HTR-8/SVneo (cell line): ENCODE data around the gene TLE4.
"Not testable (repeated sequence)": the region's sequence is repeated elsewhere in the genome, so short reads cannot be mapped to it uniquely, and the experiment has no call there.

ENCODE experiments used
- DNase-seq: peaks from one replicate; pipeline ENCODE4 v3.0.0; 2011; ENCODE audit warnings: low spot score, mixed read lengths; ENCODE audit not compliant: insufficient read length
- FAIRE-seq: peaks from 2 replicates; lab custom pipeline; 2011; peaks lifted over from hg19 to GRCh38; lab: Jason Lieb, UNC

The TLE4 gene

GRCh38 chr9:79571309-79572031, at the start of gene TLE4:
Gene TLE4, plus strand, starts transcription at chr9:79571965. Its CDS starts 826 bp downstream, at chr9:79572791.
- peak; percentile 86 for FAIRE-seq
- DNase-seq, result peak; percentile 87

GRCh38 chr9:79522793-79523192, 49.0 kb upstream of the TLE4 start:
- no peak for FAIRE-seq
- no peak for DNase-seq

GRCh38 chr9:79524266-79524665, 47.5 kb upstream of the TLE4 start:
- FAIRE-seq (no peak), DNase-seq (no peak)

- DNase-seq (no peak), FAIRE-seq (no peak)
These were observed 45.6 kb upstream of the TLE4 start for GRCh38 chr9:79526149-79526672.

- DNase-seq, result no peak
- no peak for FAIRE-seq
These were observed 36.2 kb upstream of the TLE4 start for GRCh38 chr9:79535534-79535933.

GRCh38 chr9:79537838-79538237, 33.9 kb upstream of the TLE4 start:
- no peak for FAIRE-seq
- DNase-seq, result no peak

GRCh38 chr9:79542735-79543620, 28.8 kb upstream of the TLE4 start:
- FAIRE-seq, result no peak
- DNase-seq, result no peak

- not testable (repeated sequence) for DNase-seq, FAIRE-seq
These were observed 27.4 kb upstream of the TLE4 start for GRCh38 chr9:79544375-79544774.

GRCh38 chr9:79551586-79551985, 20.2 kb upstream of the TLE4 start:
- DNase-seq (no peak), FAIRE-seq (no peak)

- DNase-seq, result no peak
- no peak for FAIRE-seq
These were observed 19.8 kb upstream of the TLE4 start for GRCh38 chr9:79551994-79552393.

GRCh38 chr9:79555474-79556089, 16.2 kb upstream of the TLE4 start:
- FAIRE-seq (no peak), DNase-seq (no peak)

- FAIRE-seq (no peak), DNase-seq (no peak)
These were observed 12.1 kb upstream of the TLE4 start for GRCh38 chr9:79559495-79560181.

- DNase-seq (no peak), FAIRE-seq (no peak)
These were observed 8.9 kb upstream of the TLE4 start for GRCh38 chr9:79562749-79563386.

GRCh38 chr9:79564105-79564504, 7.7 kb upstream of the TLE4 start:
- DNase-seq, result no peak
- FAIRE-seq, result no peak

GRCh38 chr9:79565245-79565644, 6.5 kb upstream of the TLE4 start:
- FAIRE-seq (no peak), DNase-seq (no peak)

GRCh38 chr9:79567671-79568098, 4.1 kb upstream of the TLE4 start:
- no peak for FAIRE-seq
- DNase-seq, result no peak

GRCh38 chr9:79568337-79569101, 3.2 kb upstream of the TLE4 start:
- DNase-seq (no peak), FAIRE-seq (no peak)

GRCh38 chr9:79569814-79570447, 1.8 kb upstream of the TLE4 start:
- FAIRE-seq (no peak), DNase-seq (no peak)
